Aorta (tissue), 5 donors: Measurements from ENCODE around the gene RAB8B. TPM values are rescaled to one million over a fixed set of nuclear protein-coding genes. Genes with fewer than 3 reads are reported as not detected.
"Not testable (repeated sequence)": the region's sequence is repeated elsewhere in the genome, so short reads cannot be mapped to it uniquely, and the experiment has no call there.

Experiments
- ATAC-seq: fragments of 200-7000 bp; cut with Tn5 transposase; one replicate; pipeline ENCODE4 v1.9.1; 2022; ENCODE audit warnings: moderate library complexity; ENCODE audit not compliant: low FRiP score
- DNase-seq, 2 donors: peaks; one replicate each; pipeline ENCODE4 v3.0.0-alpha.2; 2020
- H3K27ac ChIP-seq, 2 donors: one replicate each; pipeline ENCODE4 v1.5.1; 2013; ENCODE audit warnings: low read length in 2 of 2, mild to moderate bottlenecking in 2 of 2, moderate library complexity in 2 of 2, control low read depth in 1 of 2, inconsistent platforms in 1 of 2, low read depth in 1 of 2
- H3K27me3 ChIP-seq, 2 donors: one replicate each; pipeline ENCODE4 v1.6.1; 2013; ENCODE audit warnings: control low read depth in 1 of 2, low read length in 1 of 2, mild to moderate bottlenecking in 1 of 2, moderate library complexity in 1 of 2; ENCODE audit not compliant: insufficient read depth in 2 of 2, control insufficient read depth in 1 of 2
- H3K36me3 ChIP-seq, 2 donors: one replicate each; pipeline ENCODE4 v1.6.1; 2013; ENCODE audit warnings: control low read depth in 1 of 2, low read length in 1 of 2, mild to moderate bottlenecking in 1 of 2; ENCODE audit not compliant: insufficient read depth in 2 of 2, control insufficient read depth in 1 of 2
- H3K4me1 ChIP-seq, 2 donors: one replicate each; pipeline ENCODE4 v1.6.1; 2013; ENCODE audit warnings: low read length in 2 of 2, control low read depth in 1 of 2, mild to moderate bottlenecking in 1 of 2, moderate library complexity in 1 of 2; ENCODE audit not compliant: insufficient read depth in 2 of 2, control insufficient read depth in 1 of 2
- H3K4me3 ChIP-seq, 2 donors: one replicate each; pipeline ENCODE4 v1.5.1; 2013; ENCODE audit warnings: low read length in 2 of 2, control low read depth in 1 of 2, mild to moderate bottlenecking in 1 of 2
- H3K9me3 ChIP-seq: one replicate; pipeline ENCODE4 v1.6.1; 2013; ENCODE audit warnings: mild to moderate bottlenecking, low read length; ENCODE audit not compliant: control insufficient read depth
- WGBS, 2 donors: extraction: QIAGEN DNeasy Blood & Tissue Kit; methylation state at CpG; one replicate each; pipeline ENCODE4 v1.1.7; 2013; 5-methylcytosine and 5-hydroxymethylcytosine counted together
- intact Hi-C, 2 donors: fragments of 100-400 bp; cut with DNase I; formaldehyde crosslinking; loops; one replicate each; pipeline versions ENCODE4 v1.14.2 to v1.15.0; 2022
- polyA plus RNA-seq, 2 donors: library from polyadenylated mRNA; stranded (reverse); fragments of 200-250 nt; gene quantifications; one replicate each; pipeline ENCODE4 v1.2.3, GENCODE V29; 2013
- total RNA-seq, 2 donors: library from RNA; stranded (reverse); fragmentation: NEBNext Ultra II Directional; extraction: Animal tissue kit (Norgen Biotek cat#: 25700); gene quantifications; one replicate each; pipeline ENCODE4 v1.2.1, GENCODE V29; 2021
- donor health status: healthy with polysubstance abuse.
- donor health status: Bipolar disorder and iron deficiency.
- donor health status: DM: no; HTN: no; CAD: no.
- donor health status: DM: no; HTN: no; CAD: no.
- donor health status: DM: yes; HTN: yes; CAD: no.

The RAB8B gene
- total and polyA plus RNA-seq, 4 donors: 14.8 to 47.9 (median 29.6) TPM

- H3K4me1 ChIP-seq, intact Hi-C loops, ATAC-seq, H3K4me3 ChIP-seq, H3K9me3 ChIP-seq, DNase-seq, H3K27me3 ChIP-seq, H3K27ac ChIP-seq, H3K36me3 ChIP-seq: not testable (repeated sequence)
- WGBS, 2 donors: 97 to 98% methylated on average over 12 of the region's 12 CpGs
Measured at GRCh38 chr15:63208824-63209223, 19.4 kb downstream of the RAB8B start.

- H3K27me3 ChIP-seq: no peaks in the 10 kb centered on the region
- DNase-seq (no peak), ATAC-seq (no peak)
- intact Hi-C loops: no loop called here
- 89% methylated on average over 5 of the region's 5 CpGs for WGBS, 2 donors
- H3K4me3 ChIP-seq: no peak overlapping the region
- peaks cover 0 to 2% of the 10 kb centered on the region in 2 donors for H3K36me3 ChIP-seq
- H3K27ac ChIP-seq: no peak overlapping the region
- H3K9me3 ChIP-seq: no peaks in the 10 kb centered on the region
- H3K4me1 ChIP-seq: no peaks in the 10 kb centered on the region
Measured at GRCh38 chr15:63210151-63211091, 21.0 kb downstream of the RAB8B start.

- Histone ChIP-seq H3K27ac (no peak overlapping the region), H3K9me3 (no peaks in the 10 kb centered on the region), H3K4me3 (no peak overlapping the region), H3K27me3 (no peaks in the 10 kb centered on the region), H3K4me1 (no peaks in the 10 kb centered on the region), H3K36me3 (peaks cover 0 to 2% of the 10 kb centered on the region in 2 donors)
- 84 to 91% methylated on average over 3 of the region's 3 CpGs for WGBS, 2 donors
- DNase-seq: no peak
- ATAC-seq: no peak
- intact Hi-C loops: no loop called here
Measured at GRCh38 chr15:63211092-63211490, 21.7 kb downstream of the RAB8B start.

- H3K36me3 ChIP-seq: peaks cover 0 to 2% of the 10 kb centered on the region in 2 donors
- no peaks in the 10 kb centered on the region for H3K27me3 ChIP-seq
- no peak overlapping the region for H3K27ac ChIP-seq
- no peak overlapping the region for H3K4me3 ChIP-seq
- intact Hi-C loops: no loop called here
- ATAC-seq: no peak
- 98 to 100% methylated on average over 2 of the region's 2 CpGs for WGBS, 2 donors
- DNase-seq: no peak
- H3K4me1 ChIP-seq: no peaks in the 10 kb centered on the region
- H3K9me3 ChIP-seq: no peaks in the 10 kb centered on the region
Measured at GRCh38 chr15:63211549-63211948, 22.1 kb downstream of the RAB8B start.

DNA sequence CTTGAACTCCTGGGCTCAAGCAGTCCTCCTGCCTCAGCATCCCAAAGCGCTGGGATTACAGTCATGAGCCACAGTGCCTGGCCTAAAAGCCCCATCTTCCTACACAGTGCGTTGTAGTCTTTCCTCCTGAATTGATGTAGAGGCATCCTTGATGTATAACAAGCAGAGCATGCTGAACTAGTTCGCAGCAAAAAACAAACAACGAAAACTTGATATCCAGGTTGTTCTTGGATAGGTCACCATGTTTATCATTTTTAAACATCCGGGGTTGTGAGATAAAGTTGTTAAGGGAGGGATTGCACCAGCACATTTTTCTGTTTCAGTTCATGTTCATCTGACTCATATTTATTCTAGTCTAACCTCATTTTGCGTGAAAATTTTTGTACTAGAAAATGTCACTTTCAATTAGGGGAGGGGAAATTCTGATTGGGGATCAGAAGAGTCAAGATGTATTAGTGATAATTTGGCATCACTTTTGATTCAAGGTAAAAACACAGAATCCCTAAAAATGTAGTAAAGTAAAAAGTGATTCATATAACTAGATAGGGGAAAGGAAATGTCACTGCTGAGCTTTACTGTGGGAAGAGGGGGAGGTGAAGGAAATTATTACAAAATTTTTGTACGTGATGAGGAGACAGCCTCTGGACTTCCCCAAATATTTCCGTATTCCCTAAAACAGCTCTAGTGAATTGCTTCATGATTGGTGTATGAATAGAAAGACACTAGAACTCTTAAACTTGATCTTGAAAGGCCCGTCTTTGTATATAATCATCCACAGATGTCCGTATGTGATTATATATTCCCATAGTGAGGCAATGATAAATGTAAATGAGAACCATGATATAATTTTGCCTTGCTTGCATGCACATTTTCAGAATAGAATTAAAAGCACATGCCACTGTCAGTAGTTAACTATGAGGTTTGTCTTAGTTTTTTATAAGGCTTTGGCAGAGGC, 22.9 kb downstream of the RAB8B start:
- no peak overlapping the region for H3K4me3 ChIP-seq
- DNase-seq: no peak
- peak overlapping the region in 1 of 2 donors; percentile 74 for H3K27ac ChIP-seq
- H3K27me3 ChIP-seq: no peaks in the 10 kb centered on the region
- WGBS, 2 donors: 21 to 23% methylated on average over 10 of the region's 10 CpGs
- ATAC-seq: peak; percentile 68
- H3K36me3 ChIP-seq: no peaks in the 10 kb centered on the region
- H3K9me3 ChIP-seq: no peaks in the 10 kb centered on the region
- intact Hi-C loops: no loop called here
- H3K4me1 ChIP-seq: no peaks in the 10 kb centered on the region

- Histone ChIP-seq H3K4me3 (no peak overlapping the region), H3K9me3 (no peaks in the 10 kb centered on the region), H3K27ac (no peak overlapping the region), H3K4me1 (peaks cover 0 to 12% of the 10 kb centered on the region in 2 donors), H3K36me3 (no peaks in the 10 kb centered on the region), H3K27me3 (no peaks in the 10 kb centered on the region)
- DNase-seq (no peak), ATAC-seq (peak; percentile 68)
- intact Hi-C loops: no loop called here
- 7% methylated on average over 5 of the region's 5 CpGs for WGBS, 2 donors
Measured at GRCh38 chr15:63218100-63218808, 28.8 kb downstream of the RAB8B start.

GRCh38 chr15:63219196-63219710, 29.8 kb downstream of the RAB8B start:
- no peak overlapping the region for H3K4me3 ChIP-seq
- ATAC-seq (no peak), DNase-seq (no peak)
- intact Hi-C loops: no loop called here
- H3K4me1 ChIP-seq: peaks cover 0 to 12% of the 10 kb centered on the region in 2 donors
- no peak overlapping the region for H3K27ac ChIP-seq
- no peaks in the 10 kb centered on the region for H3K27me3 ChIP-seq
- WGBS, 2 donors: 57 to 75% methylated on average over 3 of the region's 3 CpGs
- H3K36me3 ChIP-seq: no peaks in the 10 kb centered on the region
- no peaks in the 10 kb centered on the region for H3K9me3 ChIP-seq

GRCh38 chr15:63221346-63221745, 31.9 kb downstream of the RAB8B start:
- no peak overlapping the region for H3K4me3 ChIP-seq
- no peaks in the 10 kb centered on the region for H3K27me3 ChIP-seq
- no peak overlapping the region for H3K27ac ChIP-seq
- ATAC-seq (peak; percentile 64), DNase-seq (peak in 1 of 2 donors; percentile 50)
- H3K9me3 ChIP-seq: no peaks in the 10 kb centered on the region
- WGBS, 2 donors: 53 to 58% methylated on average over 3 of the region's 3 CpGs
- H3K4me1 ChIP-seq: peaks cover 0 to 12% of the 10 kb centered on the region in 2 donors
- no peaks in the 10 kb centered on the region for H3K36me3 ChIP-seq
- intact Hi-C loops: no loop called here
